HG03354 (cell line): ENCODE results near the gene OR14C36.
A peak's percentile ranks its signal among the peaks of the same experiment; 100 is the strongest.
"Not testable (repeated sequence)": the region's sequence is repeated elsewhere in the genome, so short reads cannot be mapped to it uniquely, and the experiment has no call there.

Experiments
- ATAC-seq: cut with Tn5 transposase; IDR thresholded peaks from one replicate; pipeline ENCODE4 v1.9.1; 2021; ENCODE audit warnings: mild to moderate bottlenecking; ENCODE audit not compliant: unreplicated experiment, poor library complexity, severe bottlenecking

OR14C36 gene, protein sequence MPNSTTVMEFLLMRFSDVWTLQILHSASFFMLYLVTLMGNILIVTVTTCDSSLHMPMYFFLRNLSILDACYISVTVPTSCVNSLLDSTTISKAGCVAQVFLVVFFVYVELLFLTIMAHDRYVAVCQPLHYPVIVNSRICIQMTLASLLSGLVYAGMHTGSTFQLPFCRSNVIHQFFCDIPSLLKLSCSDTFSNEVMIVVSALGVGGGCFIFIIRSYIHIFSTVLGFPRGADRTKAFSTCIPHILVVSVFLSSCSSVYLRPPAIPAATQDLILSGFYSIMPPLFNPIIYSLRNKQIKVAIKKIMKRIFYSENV

DNA sequence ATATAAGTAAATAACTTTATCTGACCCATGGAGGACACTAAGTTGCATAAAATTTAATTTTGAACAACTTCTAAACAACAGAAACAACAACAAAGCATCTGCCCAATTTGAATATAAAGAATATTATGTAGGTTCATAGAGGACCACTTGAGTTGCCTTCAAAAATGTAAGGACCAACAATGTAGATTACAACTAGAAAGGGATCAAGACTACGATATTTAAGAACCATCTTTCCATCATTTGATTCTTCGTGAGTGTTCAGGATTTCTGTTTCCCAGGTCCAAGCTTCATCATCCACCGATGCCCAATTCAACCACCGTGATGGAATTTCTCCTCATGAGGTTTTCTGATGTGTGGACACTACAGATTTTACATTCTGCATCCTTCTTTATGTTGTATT, at the start of gene OR14C36:
Gene OR14C36, plus strand, starts transcription at position 301 of the 400 bp plus-strand sequence. Its CDS starts 0 bp downstream, at position 301.
- no peak for ATAC-seq

DNA sequence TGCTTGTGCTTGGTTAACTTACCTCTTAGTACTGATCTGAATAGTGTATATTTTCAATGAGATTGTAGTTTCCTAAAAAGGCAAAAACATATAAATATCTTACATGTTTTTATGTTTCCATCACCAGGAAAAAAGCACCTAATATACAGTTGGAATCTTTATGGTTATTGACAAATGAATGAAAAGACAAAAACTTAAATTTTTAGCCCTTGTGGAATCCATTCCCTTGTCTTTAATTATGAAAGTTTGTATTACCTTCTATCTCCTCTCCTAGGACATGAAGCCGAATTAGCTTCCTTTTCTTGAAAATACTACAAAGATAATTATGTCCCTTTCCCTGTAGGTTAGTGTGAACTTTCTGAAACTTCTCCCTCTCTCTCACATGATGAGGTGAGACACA, 45.3 kb upstream of the OR14C36 start, which contains the start of gene OR2T12:
Gene OR2T12, minus strand, starts transcription at position 101 of the 400 bp plus-strand sequence. CDS start 7,846 bp downstream, outside the sequence.
- ATAC-seq = no peak

DNA sequence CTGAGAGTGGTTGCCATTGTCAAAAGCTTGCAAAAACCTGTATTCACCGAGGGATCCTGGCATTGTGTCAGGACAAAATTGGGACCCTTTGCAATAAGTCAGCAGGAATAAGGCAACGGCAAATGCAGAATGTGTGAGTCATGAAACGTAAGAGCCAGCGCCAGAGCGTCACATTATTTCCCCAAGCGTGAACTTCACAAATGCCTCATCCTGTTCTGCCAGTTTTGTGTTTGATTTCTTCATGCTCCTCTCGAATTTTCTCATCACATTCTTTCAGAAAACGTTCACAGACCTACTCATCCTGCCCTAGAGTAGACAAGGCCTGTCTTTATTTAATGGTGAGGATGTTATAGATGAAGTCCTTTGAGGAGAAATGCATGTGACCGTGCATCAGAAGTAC, 42.9 kb upstream of the OR14C36 start:
- not testable (repeated sequence) for ATAC-seq

DNA sequence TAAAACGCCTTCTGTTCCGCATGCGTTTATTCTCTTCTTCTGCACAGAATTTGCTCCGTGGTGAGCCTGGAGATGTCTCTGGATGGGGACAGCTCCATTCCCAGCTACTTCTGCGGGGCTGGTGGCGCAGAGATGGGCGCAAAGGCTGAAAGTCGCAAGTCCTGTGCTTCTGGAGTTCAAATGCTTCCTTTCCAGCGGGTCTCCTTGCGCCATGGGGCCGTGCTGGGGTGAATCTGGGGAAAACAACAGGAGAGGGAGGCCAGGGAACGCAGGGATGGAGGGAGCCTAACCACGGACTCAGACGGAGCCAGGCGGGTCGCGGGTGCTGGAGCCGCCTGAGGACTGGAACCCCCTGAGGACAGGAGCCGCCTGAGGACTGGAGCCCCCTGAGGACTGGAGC, 42.5 kb upstream of the OR14C36 start:
- ATAC-seq = no peak

DNA sequence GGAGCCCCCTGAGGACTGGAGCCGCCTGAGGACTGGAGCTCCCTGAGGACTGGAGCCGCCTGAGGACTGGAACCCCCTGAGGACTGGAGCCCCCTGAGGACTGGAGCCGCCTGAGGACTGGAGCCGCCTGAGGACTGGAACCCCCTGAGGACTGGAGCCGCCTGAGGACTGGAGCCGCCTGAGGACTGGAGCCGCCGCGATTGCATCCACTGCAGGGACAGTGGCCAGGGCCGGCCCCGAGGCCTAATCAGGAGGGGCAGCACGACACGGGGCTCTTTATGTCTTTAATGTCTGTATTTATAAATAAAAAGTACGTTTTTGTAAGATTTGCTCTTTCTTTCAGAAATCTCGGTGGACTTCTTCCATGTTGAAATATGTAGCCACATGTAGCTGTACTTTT, 41.8 kb upstream of the OR14C36 start:
- ATAC-seq = not testable (repeated sequence)

DNA sequence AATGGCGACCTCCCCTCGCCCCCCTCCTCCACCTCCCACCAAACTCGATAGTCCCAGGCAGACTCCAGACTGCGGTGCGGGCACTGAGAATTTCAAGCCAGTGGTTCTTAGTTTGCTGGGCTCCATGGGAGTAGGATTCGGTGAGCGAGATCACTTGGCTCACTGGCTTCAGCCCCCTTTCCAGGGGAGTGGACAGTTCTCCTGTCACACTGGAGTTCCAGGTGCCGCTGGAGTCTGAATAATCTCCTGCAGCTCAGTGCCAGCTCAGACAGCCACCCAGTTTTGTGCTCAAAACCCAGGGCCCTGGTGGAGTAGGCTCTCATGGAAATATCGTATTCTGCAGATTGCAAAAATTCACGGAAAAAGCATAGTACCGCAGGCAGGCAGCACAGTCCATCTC, 31.8 kb upstream of the OR14C36 start:
- ATAC-seq = no peak

DNA sequence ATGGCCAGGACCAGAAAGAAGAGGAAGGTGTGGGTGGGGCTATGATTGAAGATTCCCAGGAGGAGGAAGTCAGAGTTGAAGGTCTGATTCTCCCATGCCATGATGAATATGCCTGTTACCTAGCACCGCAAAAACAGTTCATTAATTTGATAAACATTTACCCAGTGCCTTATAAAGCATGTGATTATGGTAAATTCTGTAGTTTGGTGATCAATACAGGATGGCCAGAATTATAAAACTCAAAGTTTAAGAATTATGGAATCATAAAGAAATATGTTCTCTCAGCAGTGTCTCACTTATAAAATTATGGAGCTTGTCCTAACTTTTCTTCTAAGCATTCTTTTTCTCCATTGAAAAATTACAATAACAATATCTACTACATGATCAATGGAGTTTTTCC, 24.1 kb upstream of the OR14C36 start, which contains the start of gene OR2M7:
Gene OR2M7, minus strand, starts transcription at position 101 of the 400 bp plus-strand sequence. Its CDS starts 0 bp downstream, at position 101.
- ATAC-seq = no peak

DNA sequence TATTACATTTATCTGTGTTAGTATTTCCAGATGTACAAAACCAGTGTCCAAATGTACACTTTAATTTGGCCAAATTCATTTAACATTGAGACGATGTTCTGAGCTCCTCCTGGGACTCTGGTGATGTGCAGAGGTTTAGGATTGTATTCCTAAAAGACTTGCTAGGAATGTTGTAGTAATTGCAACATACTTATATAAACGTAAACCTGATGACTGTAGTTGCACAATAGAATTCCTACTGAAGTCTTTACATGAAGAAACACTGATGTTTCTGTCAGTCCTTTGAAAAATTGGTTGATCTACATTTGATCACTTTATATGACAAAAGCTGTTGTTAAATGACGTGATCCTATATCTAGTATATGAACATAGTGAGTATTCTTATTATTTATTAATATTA, 5.1 kb upstream of the OR14C36 start:
- ATAC-seq = no peak

DNA sequence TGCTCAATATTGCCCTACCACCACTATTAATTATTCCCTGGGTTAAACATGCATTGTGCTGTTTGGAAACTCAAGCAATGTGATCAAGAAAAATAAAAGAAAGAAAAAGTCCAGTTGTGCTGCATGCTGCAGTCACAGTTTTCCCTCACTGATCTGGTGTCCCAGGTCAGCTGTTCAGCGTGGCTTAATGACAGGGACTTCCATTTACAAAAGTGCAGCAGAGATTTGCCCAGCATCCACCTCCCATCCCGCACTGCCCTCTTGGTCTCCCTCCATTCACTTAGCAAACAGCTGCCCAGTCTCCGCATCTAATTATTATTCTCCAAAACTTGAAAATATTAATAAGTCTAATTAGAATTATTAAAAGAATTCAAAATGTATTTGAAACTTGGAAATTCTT, 10.8 kb downstream of the OR14C36 start:
- no peak for ATAC-seq

DNA sequence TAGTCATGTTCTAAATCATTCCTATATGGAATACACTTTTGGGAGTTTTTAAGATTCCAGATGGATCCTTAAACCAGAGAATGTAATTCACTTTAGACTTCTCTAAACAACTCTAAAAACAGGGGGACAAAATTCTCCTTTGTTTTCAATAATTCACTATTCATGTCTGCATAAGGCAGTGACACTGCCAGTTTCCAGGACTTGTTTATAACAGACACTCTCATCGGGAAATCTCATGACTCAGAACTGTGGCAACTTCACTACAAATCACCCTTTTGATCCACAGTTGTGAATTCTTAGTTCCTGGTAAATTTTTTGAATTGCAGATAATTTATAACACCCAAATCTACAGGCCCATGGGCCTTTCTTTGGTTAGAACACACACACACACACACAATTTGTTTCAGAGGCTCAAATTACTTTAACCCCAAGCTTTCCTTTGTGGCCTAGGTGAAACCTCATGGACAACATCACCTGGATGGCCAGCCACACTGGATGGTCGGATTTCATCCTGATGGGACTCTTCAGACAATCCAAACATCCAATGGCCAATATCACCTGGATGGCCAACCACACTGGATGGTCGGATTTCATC, 12.6 kb downstream of the OR14C36 start, which contains the start of gene OR2T4:
Gene OR2T4, plus strand, starts transcription at position 545 of the 595 bp plus-strand sequence. Its CDS starts 0 bp downstream, at position 545.
- no peak for ATAC-seq

DNA sequence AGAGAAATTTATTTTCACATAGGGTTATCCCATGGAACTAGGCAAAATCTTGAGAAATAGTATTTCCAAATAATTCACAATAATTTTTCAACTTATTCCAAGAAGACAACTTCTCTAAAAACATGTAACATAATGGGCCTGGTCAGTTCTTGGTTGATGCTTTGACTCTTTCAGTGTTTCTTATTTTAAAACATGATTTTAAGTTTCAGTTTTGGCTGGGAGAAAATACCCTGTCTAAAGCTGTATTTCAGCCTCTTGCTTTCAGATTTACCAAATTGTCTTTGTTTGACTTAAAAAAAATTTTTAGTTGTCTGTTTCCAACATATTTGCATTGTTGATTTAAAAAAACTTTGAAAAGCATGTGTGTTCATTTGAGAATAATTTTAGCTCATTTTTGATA, 18.0 kb downstream of the OR14C36 start:
- no peak for ATAC-seq

DNA sequence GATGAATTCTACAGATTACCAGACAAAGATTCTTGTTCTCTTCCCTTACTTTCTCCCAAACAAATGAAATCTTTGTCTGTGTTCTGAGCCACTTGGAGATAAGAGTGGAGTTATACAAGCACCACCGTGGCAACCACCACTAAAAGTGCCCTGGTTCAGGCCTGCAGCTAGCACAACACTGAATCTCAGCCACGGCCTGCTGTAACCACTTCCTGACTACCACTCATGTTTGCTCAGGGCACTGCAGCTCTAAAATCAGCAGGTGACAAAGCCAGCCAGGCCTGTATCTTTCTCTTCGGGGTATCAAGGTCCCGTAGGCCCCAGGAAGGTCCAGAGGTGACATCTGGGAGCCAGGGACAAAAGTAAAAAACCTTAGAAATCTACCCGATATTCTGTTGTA, 23.8 kb downstream of the OR14C36 start:
- ATAC-seq = peak; percentile 47

DNA sequence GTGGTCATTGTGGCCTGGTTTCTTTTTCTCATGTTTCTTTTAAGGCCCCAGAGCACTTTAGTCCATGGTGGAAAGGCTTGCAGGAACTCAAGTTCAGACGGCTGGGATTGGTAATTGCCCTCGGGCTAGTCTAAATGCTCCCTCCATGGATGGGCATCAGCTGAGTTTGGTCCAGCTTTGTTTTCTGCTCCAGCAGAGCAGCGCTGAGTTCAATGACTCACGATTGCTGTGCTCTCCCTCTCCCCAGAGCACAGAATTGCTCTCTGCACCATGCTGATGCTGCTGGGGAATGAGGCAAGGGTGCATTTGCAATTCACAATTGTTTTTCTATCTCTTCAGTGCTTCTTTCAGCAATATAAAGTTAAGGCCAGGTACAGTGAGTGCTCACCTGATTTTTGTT, 25.2 kb downstream of the OR14C36 start:
- ATAC-seq = no peak

DNA sequence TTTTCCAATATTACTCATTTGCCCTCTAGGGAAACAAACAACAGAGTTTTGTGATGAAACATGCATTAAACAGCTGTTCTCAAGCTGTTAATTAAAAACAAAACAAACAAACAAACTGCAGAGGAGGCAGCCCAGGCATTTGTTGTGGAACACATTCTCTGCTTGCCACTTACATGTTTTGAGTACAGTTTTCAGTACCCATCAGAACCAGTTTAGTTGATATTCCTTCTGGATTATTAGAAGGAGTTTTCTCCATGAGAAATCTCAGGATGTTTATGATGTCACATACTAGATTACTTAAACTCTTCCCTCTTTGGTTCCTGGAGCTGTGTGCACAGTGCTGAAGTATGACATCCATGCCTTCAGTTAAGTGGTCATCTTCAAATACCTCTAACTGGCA, 26.9 kb downstream of the OR14C36 start, which contains the start of gene OR2T6:
Gene OR2T6, plus strand, starts transcription at position 301 of the 400 bp plus-strand sequence. CDS start 11,863 bp downstream, outside the sequence.
- ATAC-seq = no peak

DNA sequence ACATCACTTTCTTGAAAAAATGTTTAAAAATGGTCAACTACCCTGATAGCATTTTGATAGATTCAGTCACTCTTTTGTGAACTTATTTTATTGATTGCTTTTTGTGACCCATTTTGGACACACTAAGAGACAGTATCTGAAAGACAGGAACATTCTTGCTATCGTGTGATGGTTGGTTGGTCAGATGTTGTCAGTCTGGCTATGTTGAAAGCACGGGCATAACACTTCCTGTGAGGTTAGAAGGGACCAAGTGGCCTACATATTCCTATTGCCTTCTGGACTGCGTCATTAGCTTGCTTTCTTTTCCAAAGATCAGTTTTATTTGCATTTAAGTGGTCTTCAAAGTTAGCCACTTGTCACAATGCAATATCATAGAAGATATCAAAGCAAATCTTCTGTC, 28.3 kb downstream of the OR14C36 start:
- ATAC-seq = no peak

DNA sequence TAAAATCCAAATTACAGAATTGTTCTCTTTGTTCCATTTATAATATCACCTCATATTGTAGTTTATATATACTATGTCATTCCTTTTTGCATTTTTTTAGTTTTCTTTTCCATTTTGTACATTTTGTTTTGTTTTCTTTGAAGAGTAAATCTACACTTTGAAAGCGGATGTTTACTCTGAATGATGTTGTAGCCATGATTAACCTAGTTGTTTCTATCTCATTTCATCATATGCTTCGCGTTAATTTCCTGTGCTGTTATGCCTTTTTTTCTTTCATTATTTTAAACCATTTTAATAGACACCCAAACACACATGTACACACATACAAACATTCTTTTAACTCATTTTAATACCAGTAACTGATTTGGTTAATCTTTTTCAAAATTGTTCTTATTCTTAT, 32.3 kb downstream of the OR14C36 start:
- no peak for ATAC-seq

DNA sequence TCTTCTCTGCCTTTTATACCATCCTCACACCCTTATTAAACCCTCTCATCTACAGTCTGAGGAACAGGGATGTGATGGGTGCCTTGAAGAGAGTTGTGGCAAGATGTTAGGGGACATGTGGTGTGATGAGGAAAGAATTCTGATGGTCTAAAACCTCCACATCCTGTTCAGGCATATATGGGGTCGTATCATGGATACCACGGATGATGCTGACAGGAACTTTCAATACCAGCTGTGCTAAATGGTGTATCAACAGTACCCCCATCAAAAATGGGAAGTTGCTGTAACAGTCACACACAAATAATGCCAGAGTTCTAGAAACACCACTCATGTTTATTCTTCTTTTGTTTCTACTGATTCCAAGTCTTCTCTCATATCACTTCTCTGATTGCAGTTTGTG, 39.9 kb downstream of the OR14C36 start:
- no peak for ATAC-seq

DNA sequence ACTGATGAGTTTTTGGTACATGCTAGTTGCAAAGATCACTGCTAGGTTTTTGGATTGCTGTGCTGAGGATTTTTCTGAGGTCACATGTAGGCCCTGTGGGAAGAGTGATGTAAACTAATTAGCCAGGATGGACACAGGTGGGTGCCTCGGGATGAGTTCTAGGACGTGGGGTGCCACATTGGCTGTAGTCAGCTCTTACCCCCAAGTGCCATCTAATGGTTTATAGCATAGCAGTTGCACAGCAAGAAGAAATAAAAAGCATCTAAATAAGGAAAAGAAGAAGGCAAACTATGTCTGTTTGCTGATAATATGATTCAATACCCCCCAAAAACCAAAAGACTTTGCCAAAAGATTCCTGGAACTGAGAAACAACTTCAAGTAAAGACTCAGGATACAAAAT, 44.5 kb downstream of the OR14C36 start:
- no peak for ATAC-seq
